ENCODE data around the gene SMS.
A peak's percentile ranks its signal among the peaks of the same experiment; 100 is the strongest.
"Not testable (repeated sequence)": the region's sequence is repeated elsewhere in the genome, so short reads cannot be mapped to it uniquely, and the experiment has no call there.

The SMS gene

DNA sequence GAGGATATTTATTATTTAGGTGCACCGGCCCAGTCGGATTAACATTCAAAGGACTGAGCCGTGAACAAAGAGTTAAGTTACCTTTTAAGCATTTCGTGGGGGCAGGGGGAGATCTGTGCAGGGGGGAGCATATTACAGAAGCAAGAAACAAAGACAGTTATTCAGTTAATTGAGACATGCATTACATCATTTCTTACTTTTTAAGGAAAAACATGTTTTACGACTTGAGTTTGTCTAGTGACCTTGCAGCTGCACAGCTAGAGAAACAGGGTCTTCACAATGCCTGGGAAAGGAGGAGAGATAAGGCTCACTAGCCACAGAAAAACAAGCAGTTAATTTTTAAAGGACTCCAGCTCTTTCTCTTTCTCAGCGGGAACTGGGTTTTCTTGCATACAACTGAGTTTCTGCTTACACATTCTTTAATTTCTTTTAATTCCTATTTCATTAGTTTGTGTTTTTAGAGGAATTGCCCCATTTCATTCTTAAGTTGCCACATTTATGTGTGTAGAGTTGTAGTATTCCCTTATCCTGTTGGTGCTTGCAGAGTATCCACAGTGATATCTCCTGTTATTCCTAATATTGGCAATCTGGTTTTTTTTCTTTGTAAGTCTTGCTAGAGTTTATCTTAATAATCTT, 12.8 kb downstream of the SMS start:
- not testable (repeated sequence) for DNase-seq

DNA sequence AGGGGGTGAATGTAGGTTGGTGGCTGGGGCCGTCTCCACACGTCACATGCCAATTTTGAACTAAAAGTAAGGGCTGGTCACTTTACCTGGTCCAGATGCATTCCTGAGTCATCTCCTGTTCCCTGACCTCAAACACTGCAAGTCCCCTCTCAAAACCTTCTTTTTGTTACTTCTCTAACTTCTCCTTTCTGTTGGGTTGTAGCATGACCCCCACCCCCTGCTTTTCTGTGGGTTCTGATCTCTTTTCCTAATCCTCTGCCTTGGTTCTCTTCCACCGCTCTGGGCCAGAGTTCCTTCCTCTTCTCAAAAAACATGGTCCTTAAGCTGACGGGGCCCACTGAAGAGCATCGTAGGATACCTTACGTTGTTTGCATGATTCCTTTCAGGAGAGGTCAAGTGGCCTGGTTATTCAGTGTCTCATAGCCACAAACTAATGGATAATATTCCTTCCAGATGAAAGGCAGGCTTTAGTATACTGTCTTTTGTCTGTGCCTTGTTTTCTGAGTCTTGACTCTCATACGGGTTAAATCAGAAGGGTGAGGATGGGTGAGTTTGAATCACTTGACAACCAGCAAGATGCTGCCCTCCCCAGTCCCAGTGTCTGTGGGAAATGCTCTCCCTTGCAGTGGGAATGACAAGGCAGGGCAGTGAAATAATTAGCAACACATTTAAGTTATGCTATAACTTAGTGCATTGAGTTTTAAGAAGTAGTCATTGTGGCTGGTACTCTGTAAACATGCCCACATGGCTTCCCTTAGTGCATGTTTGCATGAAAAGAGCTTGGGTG, 15.1 kb downstream of the SMS start:
- DNase-seq: peak; percentile 1

DNA sequence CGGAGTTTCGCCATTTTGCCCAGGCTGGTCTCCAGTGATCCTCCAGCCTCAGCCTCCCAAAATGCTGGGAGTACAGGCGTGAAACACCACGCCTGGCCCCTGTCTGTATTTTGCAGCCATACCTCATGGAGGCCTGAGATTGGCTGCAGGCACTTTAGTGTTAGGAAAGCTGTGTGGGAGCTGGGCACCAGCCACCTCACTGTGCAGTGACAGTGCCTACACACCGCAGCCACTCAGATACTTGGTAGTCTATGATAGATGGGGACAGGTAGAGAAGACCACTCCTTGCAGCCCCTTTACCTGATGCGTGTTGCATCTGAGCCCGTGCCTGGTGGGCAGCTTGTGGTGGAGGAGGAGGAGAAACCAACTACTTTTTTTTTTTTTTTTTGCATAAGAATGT, 16.3 kb downstream of the SMS start:
- no peak for DNase-seq

DNA sequence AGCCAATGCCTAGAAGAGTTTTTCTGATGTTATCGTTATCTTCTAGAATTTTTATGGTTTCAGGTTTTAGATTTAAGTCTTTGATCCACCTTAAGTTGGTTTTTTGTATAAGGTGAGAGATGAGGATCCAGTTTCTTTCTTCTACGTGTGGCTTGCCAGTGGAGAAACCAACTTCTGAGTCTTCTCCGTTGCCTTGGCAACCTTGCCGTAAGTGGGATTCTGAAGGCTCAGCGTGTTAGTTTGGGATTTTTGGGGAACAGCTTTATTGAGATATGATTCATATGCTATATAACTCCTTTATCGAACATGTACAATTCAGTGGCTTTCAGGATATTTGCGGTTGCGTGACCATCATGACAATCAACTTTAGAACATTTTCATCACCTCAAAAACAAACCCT, 17.7 kb downstream of the SMS start:
- no peak for DNase-seq

DNA sequence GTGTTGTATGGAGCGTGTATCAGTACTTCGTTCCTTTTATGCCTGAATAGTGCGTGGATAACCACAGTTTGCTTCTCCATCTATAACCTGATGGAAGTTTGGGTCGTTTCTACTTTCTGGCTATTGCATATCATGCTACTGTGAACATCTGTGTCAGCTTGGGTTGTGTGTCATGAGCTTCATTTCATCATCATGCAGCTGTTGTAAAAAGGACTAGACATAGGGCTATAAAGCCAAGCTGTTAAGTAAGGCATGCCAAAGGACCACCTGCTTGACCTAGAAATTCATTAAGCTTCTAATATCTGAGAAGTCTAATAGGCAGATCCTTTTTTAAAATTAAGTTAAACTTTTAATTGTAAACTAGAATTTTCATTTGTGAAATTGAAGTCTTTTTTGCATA, 18.4 kb downstream of the SMS start:
- DNase-seq: no peak

DNA sequence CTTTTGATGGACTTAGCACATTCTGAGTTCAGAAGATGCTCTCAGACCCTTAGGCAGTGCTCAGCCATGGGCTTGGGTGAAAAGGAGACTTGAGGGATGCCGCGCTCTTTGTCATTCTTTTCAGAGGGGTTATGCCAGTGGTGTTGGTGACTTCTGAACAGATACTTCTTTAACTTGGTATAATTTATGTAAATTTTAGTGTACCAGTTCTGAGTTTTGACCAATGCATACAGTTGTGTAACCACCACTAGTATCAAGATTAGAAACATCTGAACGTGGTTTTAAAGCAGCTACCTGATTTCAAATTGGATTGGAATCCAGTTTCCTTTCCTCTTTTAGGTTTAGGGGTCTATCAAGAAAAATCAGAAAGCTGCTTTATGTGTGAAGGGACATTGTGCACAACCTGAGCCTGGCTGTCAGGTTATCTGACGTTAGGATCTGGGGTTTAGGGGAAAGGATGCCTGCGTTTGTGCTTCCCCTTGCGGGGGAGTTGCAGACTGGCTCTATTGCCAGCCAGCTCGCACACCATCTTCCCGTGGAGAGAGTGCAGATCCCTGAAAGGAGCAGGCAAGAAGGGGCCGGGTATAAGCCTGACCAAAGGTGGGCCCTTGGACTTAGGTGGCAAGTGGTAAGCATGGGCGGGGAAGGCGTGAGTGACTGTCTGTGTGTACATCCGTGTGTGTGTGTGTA, 19.0 kb downstream of the SMS start:
- no peak for DNase-seq

DNA sequence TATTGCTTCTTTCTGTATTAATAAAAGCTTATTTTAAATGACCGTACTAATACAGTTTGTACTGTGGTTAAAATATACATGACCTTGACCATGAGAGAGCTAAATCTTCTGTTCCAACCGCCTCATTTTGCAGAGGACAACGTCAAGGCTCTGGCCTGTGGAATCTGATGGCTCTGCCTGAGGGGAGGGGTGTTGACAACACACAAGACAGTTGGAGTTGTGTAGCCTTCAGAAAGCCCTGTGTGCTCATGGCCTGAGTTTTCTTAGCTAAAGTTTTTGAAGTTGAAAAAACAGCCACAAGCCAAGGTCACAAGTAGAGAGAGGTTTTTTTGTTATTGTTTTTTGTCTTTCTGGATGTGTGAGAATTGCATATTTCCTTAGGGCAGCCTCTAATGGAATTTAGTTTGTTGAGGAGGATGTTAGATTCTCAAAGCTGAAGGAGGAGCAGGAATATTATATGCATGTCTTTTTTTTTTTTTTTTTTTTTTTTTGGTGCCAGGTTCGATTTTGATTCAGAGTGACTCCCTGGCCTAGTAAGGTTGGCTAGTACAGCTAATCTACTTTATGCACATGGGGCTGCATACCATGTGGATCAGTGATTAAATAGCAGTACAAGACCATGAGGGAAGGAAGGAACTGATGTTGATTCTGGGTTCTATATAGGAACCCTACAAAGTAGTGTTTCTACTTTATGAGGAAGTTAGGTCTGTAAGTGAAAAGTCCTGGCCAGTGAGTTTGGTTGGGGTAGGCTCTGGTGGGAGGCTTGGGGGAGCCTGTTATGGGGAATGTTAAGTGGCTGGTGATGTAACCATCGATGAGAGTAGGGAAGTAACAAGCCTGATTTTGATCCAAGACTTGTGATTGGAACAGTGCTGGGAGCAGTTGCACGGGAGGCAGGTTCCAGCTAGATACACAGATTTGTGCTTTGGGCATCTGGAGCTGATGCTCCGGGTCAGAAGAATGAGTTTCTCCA, 20.3 kb downstream of the SMS start:
- DNase-seq: no peak

DNA sequence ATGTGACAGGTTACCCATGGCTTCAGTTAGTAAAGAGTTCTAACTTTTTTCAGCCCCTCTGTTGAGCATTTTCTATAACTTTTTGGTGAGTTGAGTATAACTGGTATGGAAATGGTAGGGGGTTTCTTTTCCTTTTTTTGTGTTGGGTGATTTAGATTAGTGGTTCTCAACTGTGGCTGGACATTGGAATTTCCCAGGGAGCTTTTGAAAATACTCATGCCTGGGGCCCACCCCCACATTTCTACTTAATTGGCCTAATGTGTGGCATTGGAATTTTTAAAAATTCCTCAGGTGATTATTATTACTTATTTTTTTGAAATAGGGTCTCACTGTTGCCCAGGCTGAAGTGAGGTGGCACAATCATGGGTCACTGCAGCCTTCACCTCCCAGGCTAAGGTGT, 21.9 kb downstream of the SMS start:
- DNase-seq: no peak

DNA sequence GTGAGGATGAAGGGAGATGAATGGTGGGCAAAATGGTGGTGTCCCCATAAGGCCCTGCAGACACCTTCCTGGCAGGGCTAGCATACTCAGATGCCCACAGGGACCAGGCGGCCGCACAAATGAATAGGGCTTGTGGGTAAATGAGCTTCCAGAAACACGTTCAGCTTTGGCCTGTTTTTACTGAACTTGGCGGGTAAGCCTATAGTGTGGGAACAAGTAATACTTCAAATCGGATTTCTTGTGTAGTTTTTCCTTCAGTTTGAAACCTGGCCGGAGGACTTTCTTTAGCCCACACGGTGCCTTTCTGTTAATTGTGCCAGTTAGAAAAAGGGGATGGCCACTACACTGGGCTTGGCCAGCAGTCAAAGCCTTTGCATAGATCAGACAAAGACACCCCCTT, 22.8 kb downstream of the SMS start:
- DNase-seq: no peak

DNA sequence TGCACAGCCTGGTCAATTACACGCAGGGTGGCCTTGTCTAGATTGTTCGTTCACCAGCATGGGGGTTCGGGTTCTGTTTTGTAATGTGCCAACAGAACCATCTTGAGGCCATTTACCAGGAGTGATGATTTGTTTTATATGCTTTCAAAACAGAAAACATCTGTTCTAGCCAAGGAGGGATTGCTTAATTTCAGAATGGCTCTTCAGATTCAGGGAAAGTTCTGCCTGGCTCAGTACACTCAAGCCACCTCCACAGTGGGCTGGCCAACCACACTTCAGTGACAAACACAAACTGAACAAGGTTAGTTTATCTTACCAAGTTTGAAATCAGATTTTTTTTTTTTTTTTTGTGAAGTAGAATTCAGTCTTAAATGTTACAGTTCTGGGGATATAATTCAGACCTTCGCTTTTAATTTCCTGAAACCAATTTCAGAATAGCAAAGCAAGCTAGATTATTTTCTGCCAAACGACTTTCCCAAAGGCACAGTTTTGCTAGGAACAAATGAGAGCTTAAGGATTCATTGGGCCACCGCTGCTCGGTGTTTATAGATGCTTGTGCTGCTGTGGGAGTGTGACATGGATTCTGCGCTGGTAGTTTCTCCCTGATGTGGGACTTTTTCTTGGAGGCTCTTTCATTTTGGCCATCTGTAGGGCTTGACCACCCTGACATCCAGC, 23.4 kb downstream of the SMS start:
- no peak for DNase-seq

DNA sequence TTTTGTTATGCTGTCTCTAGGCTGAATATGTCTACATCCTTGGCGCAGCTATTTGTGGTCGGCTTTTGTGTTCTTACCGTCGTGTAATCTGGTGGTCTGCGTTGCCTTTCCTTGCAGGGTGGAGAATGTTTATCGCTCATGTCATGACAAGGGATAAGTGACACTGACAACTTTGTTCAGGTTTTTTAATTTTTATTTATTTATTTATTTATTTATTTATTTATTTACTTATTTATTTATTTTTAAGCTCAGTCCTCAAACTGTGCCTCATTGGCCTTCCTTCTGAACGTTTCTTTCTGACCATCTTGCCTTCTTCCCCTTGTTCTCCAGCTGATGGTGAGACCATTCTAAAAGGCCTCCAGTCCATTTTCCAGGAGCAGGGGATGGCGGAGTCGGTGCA, 26.4 kb downstream of the SMS start:
- DNase-seq: no peak

DNA sequence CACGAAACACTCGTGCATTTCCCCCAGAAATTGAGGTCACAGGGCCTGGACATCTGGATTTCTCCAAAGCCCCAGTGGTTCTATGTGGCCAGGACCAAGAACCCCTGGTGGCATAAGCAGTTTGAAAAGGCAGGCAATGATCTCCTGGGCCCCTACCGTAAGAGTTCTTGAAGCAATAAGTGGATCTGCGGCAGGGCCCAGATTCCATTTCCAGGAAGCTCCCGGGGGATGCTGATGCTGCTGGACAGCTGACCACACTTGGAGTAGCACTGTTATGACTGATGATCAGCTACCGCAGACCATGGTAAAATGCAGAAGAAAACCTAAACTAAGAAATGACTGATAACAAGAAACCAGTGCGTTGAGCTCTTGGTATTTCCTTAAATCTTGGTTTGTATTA, 27.8 kb downstream of the SMS start:
- no peak for DNase-seq

DNA sequence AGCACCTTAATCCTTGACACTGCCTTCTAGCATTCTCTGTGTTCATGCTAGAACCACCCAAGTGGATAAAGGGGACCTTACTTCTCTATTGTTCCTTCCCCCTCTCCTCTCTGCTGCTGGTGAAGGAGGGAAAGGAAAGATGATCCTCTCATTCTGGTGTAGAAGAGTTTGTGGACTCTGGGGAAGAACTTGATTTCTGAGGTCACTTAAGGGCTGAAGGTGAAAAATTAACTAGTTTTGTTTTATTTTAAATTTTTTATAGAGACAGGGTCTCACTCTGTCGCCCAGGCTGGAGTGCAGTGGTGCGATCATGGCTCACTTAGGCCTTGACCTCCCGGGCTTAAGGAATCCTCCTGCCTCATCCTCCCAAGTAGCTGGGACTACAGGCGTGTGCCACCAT, 29.8 kb downstream of the SMS start:
- no peak for DNase-seq

DNA sequence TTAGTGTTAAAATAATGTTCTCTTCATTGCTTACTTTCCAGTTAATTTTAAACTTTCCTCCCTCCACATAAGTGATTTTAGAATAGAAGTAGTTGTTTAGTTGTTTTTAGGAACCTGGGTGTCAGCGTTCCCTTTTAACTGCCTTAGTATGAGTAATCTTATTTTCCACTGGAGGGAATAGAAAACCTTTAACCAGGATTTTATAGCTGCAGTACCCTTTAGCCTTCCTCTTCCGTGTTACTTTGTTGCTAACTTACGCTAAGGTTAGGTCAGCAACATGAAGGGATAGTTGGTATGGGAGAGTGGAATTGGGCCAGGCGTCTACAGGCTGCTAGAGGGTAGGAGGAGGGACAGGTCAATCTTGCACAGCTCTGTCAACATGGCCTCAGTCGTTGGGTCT, 31.5 kb downstream of the SMS start:
- DNase-seq: no peak

DNA sequence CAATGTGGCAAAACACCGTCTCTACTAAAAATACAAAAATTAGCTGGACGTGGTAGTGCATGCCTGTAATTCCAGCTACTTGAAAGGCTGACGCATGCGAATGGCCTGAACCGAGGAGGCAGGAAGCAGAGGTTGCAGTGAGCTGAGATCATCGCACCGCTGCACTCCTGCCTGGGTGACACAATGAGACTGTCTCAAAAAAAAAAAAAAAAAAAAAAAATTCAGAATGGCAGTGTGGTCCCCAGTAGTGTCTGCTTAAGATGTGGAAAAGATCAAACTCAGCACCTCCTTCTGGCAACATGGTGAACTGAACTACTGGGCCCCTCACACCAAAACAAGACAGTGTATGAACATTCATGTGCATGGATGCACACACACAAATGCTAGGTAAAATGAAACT, 32.2 kb downstream of the SMS start:
- no peak for DNase-seq

DNA sequence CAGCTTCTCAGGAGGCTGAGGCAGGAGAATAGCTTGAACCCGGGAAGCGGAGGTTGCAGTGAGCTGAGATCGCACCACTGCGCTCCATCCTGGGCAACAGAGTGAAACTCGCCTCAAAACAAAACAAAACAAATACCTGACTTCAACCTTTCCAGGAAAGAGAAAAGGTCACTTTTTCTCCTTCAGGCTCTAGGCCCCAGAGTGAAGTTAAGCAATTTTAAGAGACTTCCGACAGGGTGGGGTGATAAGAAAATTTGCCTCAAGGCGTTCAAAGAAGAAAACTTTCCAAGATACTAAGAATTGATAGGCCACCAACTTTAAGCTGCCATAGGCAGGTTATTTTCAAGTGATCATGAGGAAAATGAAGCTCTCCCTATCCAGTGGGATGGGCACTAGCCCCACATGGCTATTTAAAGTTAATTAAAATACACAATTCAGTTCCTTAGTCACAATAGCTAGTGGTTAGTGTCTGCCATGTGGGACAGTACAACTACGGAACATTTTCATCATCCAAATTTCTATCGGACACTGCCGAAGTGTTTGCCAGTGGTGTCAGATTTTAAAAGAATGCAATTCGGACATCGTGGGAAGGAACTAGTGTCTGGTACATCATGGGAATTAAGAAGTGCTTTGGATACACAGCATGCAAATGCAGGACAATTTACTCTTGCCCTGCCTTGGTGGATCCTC, 33.0 kb downstream of the SMS start:
- DNase-seq: no peak

DNA sequence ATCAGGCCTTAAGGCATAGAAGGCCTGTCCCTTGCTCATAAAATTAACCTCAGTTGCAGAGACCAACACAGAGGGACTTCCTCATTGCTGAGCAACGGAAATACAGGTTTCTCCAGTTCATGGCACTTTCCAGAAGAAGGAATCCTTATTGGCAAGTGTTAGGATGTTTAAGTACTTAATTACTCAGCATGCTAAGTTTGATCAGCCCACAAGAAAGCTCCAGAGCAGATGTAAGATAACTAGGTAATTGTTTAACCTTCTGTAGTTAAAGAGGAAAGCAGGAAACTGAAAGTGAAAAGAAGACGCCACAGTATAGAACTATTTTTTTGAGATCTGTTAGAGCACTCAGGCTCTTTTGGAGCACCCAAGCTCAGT, 33.5 kb downstream of the SMS start:
- no peak for DNase-seq

DNA sequence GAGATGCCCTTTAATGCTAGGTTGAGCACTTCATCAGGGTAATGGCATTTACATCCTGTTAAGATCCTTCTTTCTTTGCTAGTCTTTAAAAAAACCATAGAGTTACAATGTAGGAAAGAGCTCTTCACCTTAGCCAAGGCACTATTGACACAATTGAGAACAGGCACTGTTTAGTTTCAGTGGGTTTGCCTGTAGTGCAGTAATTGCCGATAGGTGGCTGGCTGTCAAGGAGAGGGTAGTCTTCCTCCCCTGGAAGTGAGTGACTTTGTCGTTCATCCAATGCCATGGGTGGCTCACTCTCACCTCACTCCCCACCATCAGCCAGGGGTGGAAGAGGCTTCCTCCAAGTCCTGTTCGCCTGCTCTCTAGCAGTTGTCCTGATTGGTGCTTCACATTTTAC, 34.7 kb downstream of the SMS start:
- DNase-seq: no peak

DNA sequence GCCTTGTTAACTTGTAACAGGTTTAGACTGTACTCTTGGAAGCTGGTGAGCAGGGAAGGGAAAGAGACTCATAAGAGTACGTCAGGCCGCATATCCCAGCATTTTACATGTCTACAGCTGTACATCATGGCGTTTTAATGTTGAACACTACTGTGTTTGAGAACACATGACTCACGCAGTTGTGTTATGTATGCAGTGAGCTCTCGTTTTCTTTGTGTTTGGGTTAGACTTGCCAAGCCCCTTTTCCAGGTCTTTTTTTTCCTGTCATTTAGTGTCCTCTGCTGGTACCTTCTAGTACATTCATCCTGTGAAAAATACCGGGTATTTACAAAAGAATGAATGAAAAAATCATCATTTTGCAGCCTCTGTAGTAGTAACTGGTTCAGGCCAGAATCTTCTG, 35.3 kb downstream of the SMS start:
- no peak for DNase-seq

DNA sequence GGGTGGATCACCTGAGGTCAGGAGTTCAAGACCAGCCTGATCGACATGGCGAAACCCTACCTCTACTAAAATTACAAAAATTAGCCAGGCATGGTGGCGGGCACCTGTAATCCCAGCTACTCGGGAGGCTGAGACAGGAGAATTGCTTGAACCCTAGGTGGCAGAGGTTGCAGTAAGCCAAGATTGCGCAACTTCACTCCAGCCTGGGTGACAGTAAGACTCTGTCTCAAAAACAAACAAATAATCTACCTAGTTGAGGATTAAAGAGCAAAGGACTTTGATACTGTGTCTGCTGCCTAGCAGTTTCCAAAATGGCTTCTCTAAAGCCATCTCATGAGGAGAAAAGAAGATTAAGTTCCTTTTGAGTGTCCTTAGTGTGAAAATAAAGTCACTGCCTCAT, 37.8 kb downstream of the SMS start:
- no peak for DNase-seq

DNA sequence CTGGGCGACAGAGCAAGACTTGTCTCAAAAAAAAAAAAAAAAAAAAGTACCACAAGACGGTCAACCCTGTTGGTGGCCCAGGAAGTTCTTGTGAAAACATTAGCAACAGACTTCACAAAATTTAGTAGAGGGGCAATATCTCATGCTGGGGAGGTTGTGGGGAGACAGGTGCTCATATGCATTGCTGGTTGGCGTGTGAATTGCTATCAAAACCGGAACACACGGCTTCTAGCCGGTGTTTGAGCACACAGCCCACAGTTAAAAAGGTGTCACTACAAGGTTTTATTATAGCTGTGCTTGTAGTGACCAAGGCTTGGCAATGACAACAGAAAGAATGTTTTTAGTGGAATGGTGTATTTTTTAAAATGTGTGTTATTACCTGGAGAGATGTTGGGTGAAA, 41.8 kb downstream of the SMS start:
- no peak for DNase-seq

DNA sequence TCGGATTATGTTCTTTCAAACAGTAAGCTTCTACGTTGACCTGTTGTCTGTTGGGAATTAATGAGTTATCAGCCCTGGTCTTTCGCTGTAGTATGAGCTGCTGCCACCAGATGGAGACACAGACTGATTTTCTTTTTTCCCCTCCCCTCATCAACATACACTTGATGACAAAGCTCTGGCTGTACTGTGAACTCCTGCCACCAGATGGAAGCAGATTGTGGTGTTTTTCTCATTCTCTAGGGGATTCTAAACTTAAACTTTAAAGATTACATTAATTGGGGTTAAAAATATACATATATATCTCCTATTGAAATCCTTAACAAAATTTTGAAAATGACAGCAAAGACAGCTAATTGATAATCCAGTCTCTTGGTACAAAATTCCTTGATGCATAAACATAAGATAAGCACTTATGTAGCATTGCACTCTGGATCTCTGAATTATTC, 44.8 kb downstream of the SMS start:
- DNase-seq: no peak
